Lung (tissue), 12 donors: ENCODE results near the gene MATN1. TPM values are rescaled to one million over a fixed set of nuclear protein-coding genes. Genes with fewer than 3 reads are reported as not detected.
A peak's percentile ranks its signal among the peaks of the same experiment; 100 is the strongest.

ENCODE experiments used
- ATAC-seq: fragments of 200-7000 bp; cut with Tn5 transposase; one replicate; pipeline ENCODE4 v1.9.1; 2020; ENCODE audit warnings: moderate number of reproducible peaks; ENCODE audit not compliant: insufficient read depth, low FRiP score
- DNase-seq, 3 donors: peaks; one replicate each; pipeline ENCODE4 v3.0.0-alpha.2; 2013 to 2017
- H3K27ac ChIP-seq, 2 donors: one replicate each; pipeline ENCODE4 v1.5.1; 2013; ENCODE audit warnings: mild to moderate bottlenecking in 2 of 2, moderate library complexity in 2 of 2, control low read depth in 1 of 2, inconsistent platforms in 1 of 2, low read depth in 1 of 2, low read length in 1 of 2
- H3K27me3 ChIP-seq, 3 donors: one replicate each; pipeline ENCODE4 v1.5.1; 2013; ENCODE audit warnings: low read length in 2 of 3; ENCODE audit not compliant: control insufficient read depth in 3 of 3, insufficient read depth in 3 of 3
- H3K36me3 ChIP-seq, 4 donors: one replicate each; pipeline ENCODE4 v1.5.1; 2013; ENCODE audit warnings: low read length in 4 of 4, mild to moderate bottlenecking in 1 of 4, moderate library complexity in 1 of 4; ENCODE audit not compliant: control insufficient read depth in 4 of 4, insufficient read depth in 4 of 4
- H3K4me1 ChIP-seq, 5 donors: one replicate each; pipeline ENCODE4 v1.5.1; 2013; ENCODE audit warnings: low read length in 5 of 5, mild to moderate bottlenecking in 2 of 5, moderate library complexity in 1 of 5; ENCODE audit not compliant: control insufficient read depth in 5 of 5, insufficient read depth in 5 of 5
- H3K4me3 ChIP-seq: one replicate; pipeline ENCODE4 v1.5.1; 2013; ENCODE audit warnings: mild to moderate bottlenecking, control low read depth, moderate library complexity
- H3K9ac ChIP-seq, 2 donors: one replicate each; pipeline ENCODE4 v1.5.1; 2013; ENCODE audit warnings: low read length in 2 of 2, control low read depth in 1 of 2; ENCODE audit not compliant: insufficient read depth in 1 of 2
- H3K9me3 ChIP-seq, 4 donors: one replicate each; pipeline ENCODE4 v1.5.1; 2013; ENCODE audit warnings: low read length in 3 of 4, mild to moderate bottlenecking in 1 of 4, moderate library complexity in 1 of 4; ENCODE audit not compliant: control insufficient read depth in 4 of 4, insufficient read depth in 3 of 4
- WGBS, 2 donors: extraction: QIAGEN DNeasy Blood & Tissue Kit; methylation state at CpG; one replicate each; pipeline ENCODE4 v1.1.7; 2013; 5-methylcytosine and 5-hydroxymethylcytosine counted together
- polyA plus RNA-seq, 2 donors: library from polyadenylated mRNA; stranded (reverse); fragments of 200-250 nt; gene quantifications; one replicate each; pipeline ENCODE4 v1.2.1, GENCODE V29; 2013
- total RNA-seq, 2 donors: library from RNA; depleted of rRNA in 1 of 2; stranded (reverse); fragments of >200 nt in 1 of 2; gene quantifications; one replicate each; pipeline ENCODE4 v1.2.1, GENCODE V29; 2014 to 2021
- TF ChIP-seq, protein P1 (sequence below): IDR thresholded peaks from 2 replicates; pipeline ENCODE4 v1.5.1; 2012; ENCODE audit warnings: mild to moderate bottlenecking; ENCODE audit errors: control extremely low read depth, extremely low read depth
- donor health status: control.
- donor health status: control.
- donor health status: Bipolar disorder and iron deficiency.
- donor health status: healthy.
- donor health status: DM: yes; HTN: yes; CAD: no.

Gene MATN1
- total and polyA plus RNA-seq, 4 donors, result 0.15 to 0.57 (median 0.17) TPM

DNA sequence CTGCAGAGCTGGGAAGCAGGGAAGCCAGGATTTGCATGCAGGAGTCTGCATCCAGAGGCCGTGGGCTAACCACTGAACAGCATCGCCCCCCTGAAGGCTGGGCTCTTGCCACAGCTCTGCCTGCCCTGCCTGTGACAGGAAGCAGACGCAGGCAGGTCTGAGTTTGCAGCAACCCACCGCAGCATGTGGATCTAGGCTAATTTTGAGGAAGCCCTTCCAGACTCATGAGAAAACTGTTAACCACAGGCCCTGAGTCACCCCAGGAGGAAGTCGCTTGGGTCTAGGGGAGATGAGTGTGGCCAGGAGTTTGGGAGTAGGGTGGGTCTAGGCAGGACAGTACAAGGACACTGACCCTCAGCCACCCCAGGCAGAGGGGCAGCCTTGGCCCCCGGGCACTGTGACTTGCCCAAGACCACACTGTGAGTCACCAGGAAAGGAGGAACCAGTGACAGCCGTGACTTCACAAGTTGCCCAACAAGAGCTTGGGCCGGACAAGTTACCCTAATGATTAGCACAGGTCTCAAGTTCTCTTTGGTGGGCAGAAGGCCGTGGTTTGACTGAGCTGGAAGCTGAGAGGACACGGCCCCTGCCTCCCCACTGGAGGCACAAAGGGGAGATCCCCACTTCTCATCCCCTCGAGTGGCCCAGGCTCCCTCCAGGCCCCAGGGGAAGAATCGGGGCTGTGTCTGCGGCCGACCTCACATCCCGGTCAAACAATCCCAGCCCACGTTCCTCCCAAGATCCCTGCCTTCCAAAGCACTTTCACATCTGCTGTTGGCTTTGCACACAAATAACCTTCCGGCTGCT lies 33.4 kb upstream of the MATN1 start:
- Histone ChIP-seq H3K4me3 (peak overlapping the region; percentile 39), H3K27ac (peak overlapping the region; percentile 14 to 84), H3K9me3 (peaks cover 0 to 2% (median 0%) of the 10 kb centered on the region in 4 donors), H3K4me1 (peaks cover 0 to 7% (median 0%) of the 10 kb centered on the region in 5 donors), H3K9ac (no peak overlapping the region), H3K36me3 (no peaks in the 10 kb centered on the region), H3K27me3 (no peaks in the 10 kb centered on the region)
- peak; percentile 67 for ATAC-seq
- DNase-seq, result peak in 1 of 3 donors; percentile 49
- WGBS, 2 donors, result 13 to 36% methylated on average over 17 of the region's 17 CpGs
- TF ChIP-seq, protein P1, sequence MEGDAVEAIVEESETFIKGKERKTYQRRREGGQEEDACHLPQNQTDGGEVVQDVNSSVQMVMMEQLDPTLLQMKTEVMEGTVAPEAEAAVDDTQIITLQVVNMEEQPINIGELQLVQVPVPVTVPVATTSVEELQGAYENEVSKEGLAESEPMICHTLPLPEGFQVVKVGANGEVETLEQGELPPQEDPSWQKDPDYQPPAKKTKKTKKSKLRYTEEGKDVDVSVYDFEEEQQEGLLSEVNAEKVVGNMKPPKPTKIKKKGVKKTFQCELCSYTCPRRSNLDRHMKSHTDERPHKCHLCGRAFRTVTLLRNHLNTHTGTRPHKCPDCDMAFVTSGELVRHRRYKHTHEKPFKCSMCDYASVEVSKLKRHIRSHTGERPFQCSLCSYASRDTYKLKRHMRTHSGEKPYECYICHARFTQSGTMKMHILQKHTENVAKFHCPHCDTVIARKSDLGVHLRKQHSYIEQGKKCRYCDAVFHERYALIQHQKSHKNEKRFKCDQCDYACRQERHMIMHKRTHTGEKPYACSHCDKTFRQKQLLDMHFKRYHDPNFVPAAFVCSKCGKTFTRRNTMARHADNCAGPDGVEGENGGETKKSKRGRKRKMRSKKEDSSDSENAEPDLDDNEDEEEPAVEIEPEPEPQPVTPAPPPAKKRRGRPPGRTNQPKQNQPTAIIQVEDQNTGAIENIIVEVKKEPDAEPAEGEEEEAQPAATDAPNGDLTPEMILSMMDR, result no peak

DNA sequence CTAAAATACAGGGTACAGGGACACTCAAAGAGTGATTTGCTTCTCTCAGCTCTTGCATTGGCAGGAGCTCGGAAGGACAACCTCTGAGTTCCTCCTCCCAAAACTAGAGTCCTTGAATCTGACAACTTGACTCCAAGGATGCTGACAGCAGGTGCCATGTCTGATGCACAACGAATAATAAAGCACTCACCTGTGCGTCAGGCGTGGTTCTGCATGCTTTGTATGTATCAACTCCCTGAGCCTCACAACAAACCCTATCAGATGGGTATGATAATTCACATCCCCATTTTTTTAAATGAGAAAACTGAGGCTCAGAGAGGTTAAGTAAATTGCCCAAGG lies 32.8 kb upstream of the MATN1 start:
- ATAC-seq (no peak), DNase-seq (no peak)
- WGBS, 2 donors, result 40 to 71% methylated on average over 4 of the region's 4 CpGs
- peaks cover 0 to 7% (median 0%) of the 10 kb centered on the region in 5 donors for H3K4me1 ChIP-seq
- no peak overlapping the region for H3K4me3 ChIP-seq
- peaks cover 0 to 2% (median 0%) of the 10 kb centered on the region in 4 donors for H3K9me3 ChIP-seq
- H3K27ac ChIP-seq, result peak overlapping the region in 1 of 2 donors; percentile 84
- H3K36me3 ChIP-seq, result no peaks in the 10 kb centered on the region
- H3K27me3 ChIP-seq, result no peaks in the 10 kb centered on the region
- TF ChIP-seq, protein P1, result no peak
- no peak overlapping the region for H3K9ac ChIP-seq

DNA sequence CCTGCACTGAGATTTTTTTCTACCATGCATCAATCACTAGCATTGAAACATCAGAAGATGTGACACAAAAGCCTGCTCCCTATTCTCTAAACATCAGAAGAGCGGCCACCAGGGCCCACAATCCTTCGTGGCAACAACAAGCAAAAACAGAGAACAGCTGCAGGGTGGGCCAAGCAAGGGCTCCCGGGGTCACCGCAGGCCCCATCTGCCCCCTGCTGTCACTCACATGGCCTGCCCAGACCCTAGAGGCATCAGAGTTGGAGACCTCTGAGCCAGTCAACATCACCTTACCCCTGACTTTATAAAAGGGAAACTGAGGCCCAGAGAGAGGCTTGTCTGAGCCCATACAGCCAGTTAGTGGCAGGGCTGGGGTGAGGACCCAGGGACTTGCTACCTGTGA lies 32.4 kb upstream of the MATN1 start:
- Histone ChIP-seq H3K27me3 (no peaks in the 10 kb centered on the region), H3K9me3 (peaks cover 0 to 2% (median 0%) of the 10 kb centered on the region in 4 donors), H3K4me1 (peaks cover 0 to 7% (median 0%) of the 10 kb centered on the region in 5 donors), H3K36me3 (no peaks in the 10 kb centered on the region), H3K27ac (peak overlapping the region in 1 of 2 donors; percentile 84), H3K4me3 (peak overlapping the region; percentile 14), H3K9ac (no peak overlapping the region)
- DNase-seq (no peak), ATAC-seq (no peak)
- TF ChIP-seq, protein P1, result no peak
- 54 to 63% methylated on average over 4 of the region's 4 CpGs for WGBS, 2 donors
